Suprapubic skin (tissue), 4 donors: ENCODE measurements around the gene NDUFA1.
"Not testable (repeated sequence)": the region's sequence is repeated elsewhere in the genome, so short reads cannot be mapped to it uniquely, and the experiment has no call there.

Experiments used
- EP300 ChIP-seq: sonication (generic); formaldehyde crosslinking; IDR thresholded peaks from one replicate; pipeline ENCODE4 v1.6.1; 2017; ENCODE audit warnings: antibody characterized with exemption
- POLR2A ChIP-seq, 2 donors: fragments of 450-650 bp; IDR thresholded peaks; one replicate each; pipeline ENCODE4 v1.6.1; 2017; ENCODE audit warnings: antibody characterized with exemption in 2 of 2, mild to moderate bottlenecking in 2 of 2, moderate library complexity in 2 of 2
- POLR2AphosphoS5 ChIP-seq, 3 donors: sonication (generic); formaldehyde crosslinking; IDR thresholded peaks; one replicate each; pipeline ENCODE4 v1.6.1; 2017; ENCODE audit warnings: antibody characterized with exemption in 3 of 3
- TF ChIP-seq, protein P1 (sequence below), 2 donors: fragments of 200-600 bp in 1 of 2; fragments of 450-650 bp in 1 of 2; sonication (generic) in 1 of 2; IDR thresholded peaks; one replicate each; pipeline ENCODE4 v1.5.1; 2016 to 2019; ENCODE audit warnings: antibody characterized with exemption in 2 of 2, mild to moderate bottlenecking in 1 of 2, moderate library complexity in 1 of 2

DNA sequence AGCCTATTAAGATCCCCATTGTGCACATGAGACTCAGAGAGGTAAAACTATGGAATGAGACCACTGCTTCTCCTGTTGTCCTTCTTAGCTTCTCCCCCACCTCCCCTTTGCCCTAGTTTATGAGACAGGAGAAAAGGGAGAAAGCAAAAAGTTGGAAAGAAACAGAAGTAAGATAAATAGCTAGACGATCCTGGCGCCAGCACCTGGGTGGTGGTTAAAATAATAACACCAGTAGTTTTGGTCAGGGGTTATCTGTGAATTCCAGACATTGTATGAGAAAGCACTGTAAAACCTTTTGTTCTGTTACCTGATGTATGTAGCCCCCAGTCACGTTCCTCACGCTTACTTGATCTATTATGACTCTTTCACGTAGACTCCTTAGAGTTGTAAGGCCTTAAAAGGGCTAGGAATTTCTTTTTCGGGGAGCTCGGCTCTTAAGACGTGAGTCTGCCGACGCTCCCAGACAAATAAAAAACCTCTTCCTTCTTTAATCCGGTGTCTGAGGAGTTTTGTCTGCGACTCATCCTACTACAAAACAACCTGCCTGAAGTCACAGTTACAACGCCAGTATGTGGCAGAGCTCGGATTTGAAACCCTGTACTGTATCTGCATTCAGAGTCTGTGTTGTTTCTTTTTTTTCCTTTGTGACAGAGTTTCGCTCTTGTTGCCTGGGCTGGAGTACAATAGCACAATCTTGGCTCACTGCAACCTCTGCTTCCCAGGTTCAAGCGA, 20.5 kb downstream of the NDUFA1 start:
- TF ChIP-seq POLR2A (IDR thresholded peaks at IDR 0.05); POLR2AphosphoS5 (IDR thresholded peaks at IDR 0.05); EP300: not testable (repeated sequence)
- TF ChIP-seq, protein P1, sequence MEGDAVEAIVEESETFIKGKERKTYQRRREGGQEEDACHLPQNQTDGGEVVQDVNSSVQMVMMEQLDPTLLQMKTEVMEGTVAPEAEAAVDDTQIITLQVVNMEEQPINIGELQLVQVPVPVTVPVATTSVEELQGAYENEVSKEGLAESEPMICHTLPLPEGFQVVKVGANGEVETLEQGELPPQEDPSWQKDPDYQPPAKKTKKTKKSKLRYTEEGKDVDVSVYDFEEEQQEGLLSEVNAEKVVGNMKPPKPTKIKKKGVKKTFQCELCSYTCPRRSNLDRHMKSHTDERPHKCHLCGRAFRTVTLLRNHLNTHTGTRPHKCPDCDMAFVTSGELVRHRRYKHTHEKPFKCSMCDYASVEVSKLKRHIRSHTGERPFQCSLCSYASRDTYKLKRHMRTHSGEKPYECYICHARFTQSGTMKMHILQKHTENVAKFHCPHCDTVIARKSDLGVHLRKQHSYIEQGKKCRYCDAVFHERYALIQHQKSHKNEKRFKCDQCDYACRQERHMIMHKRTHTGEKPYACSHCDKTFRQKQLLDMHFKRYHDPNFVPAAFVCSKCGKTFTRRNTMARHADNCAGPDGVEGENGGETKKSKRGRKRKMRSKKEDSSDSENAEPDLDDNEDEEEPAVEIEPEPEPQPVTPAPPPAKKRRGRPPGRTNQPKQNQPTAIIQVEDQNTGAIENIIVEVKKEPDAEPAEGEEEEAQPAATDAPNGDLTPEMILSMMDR (IDR thresholded peaks at IDR 0.05) = not testable (repeated sequence)
